T-helper 1 cell treated with Interleukin-12 subunit alpha and Interleukin-12 subunit beta and Interleukin-4 antibody, amounts not matched to agents 30 μg/mL and 1 μg/mL, for 36 hours (primary cell): ENCODE results near the gene SCIMP.

ENCODE experiments used
- H3K27ac Mint-ChIP-seq: one replicate; pipeline ENCODE4 v1.8.0; 2021; ENCODE audit warnings: mild to moderate bottlenecking, mixed read lengths
- H3K27me3 Mint-ChIP-seq: one replicate; pipeline ENCODE4 v1.8.0; 2021; ENCODE audit warnings: low read depth, mixed read lengths
- H3K36me3 Mint-ChIP-seq: one replicate; pipeline ENCODE4 v1.8.0; 2021; ENCODE audit warnings: low read depth, mixed read lengths
- H3K4me1 Mint-ChIP-seq: one replicate; pipeline ENCODE4 v1.8.0; 2021; ENCODE audit warnings: low read depth, mixed read lengths
- H3K4me3 Mint-ChIP-seq: one replicate; pipeline ENCODE4 v1.8.0; 2021; ENCODE audit warnings: mild to moderate bottlenecking, moderate library complexity, mixed read lengths
- H3K9me3 Mint-ChIP-seq: one replicate; pipeline ENCODE4 v1.8.0; 2021; ENCODE audit warnings: mixed read lengths

SCIMP gene

GRCh38 chr17:5234645-5235576 lies at the start of gene SCIMP:
TSS of gene SCIMP (minus strand) at chr17:5234860. CDS start at chr17:5234755, 105 bp downstream.
- no peak within 1 kb of the TSS for H3K27ac Mint-ChIP-seq
- no peaks in the 10 kb centered on the region for H3K9me3 Mint-ChIP-seq
- no peak within 1 kb of the TSS for H3K4me3 Mint-ChIP-seq
- no peaks in the 10 kb centered on the region for H3K27me3 Mint-ChIP-seq
- peaks cover 7% of the 10 kb centered on the region for H3K4me1 Mint-ChIP-seq
- H3K36me3 Mint-ChIP-seq, result no peaks in the 10 kb centered on the region

- H3K27me3 Mint-ChIP-seq, result no peaks in the 10 kb centered on the region
- H3K4me1 Mint-ChIP-seq, result peaks cover 26% of the 10 kb centered on the region
- H3K27ac Mint-ChIP-seq, result peak overlapping the region; percentile 8
- no peaks in the 10 kb centered on the region for H3K9me3 Mint-ChIP-seq
- H3K4me3 Mint-ChIP-seq, result peak overlapping the region; percentile 89
- peaks cover 8% of the 10 kb centered on the region for H3K36me3 Mint-ChIP-seq
These were observed 49.1 kb upstream of the SCIMP start for GRCh38 chr17:5283571-5284315.

GRCh38 chr17:5282642-5283217 lies 48.1 kb upstream of the SCIMP start:
- no peaks in the 10 kb centered on the region for H3K27me3 Mint-ChIP-seq
- peaks cover 8% of the 10 kb centered on the region for H3K36me3 Mint-ChIP-seq
- H3K9me3 Mint-ChIP-seq, result no peaks in the 10 kb centered on the region
- peak overlapping the region; percentile 84 for H3K27ac Mint-ChIP-seq
- H3K4me1 Mint-ChIP-seq, result peaks cover 23% of the 10 kb centered on the region
- peak overlapping the region; percentile 89 for H3K4me3 Mint-ChIP-seq

- peaks cover 8% of the 10 kb centered on the region for H3K36me3 Mint-ChIP-seq
- peak within 1 kb of the TSS; percentile 89 for H3K4me3 Mint-ChIP-seq
- H3K27me3 Mint-ChIP-seq, result no peaks in the 10 kb centered on the region
- no peaks in the 10 kb centered on the region for H3K9me3 Mint-ChIP-seq
- peaks cover 23% of the 10 kb centered on the region for H3K4me1 Mint-ChIP-seq
- H3K27ac Mint-ChIP-seq, result peak within 1 kb of the TSS; percentile 84
These were observed 47.4 kb upstream of the SCIMP start, which contains the start of gene RABEP1 for GRCh38 chr17:5281814-5282641. TSS of gene RABEP1 (plus strand) at chr17:5282284. CDS start at chr17:5282487, 203 bp downstream.

GRCh38 chr17:5272322-5272721 lies 37.7 kb upstream of the SCIMP start:
- Mint-ChIP-seq H3K4me3 (no peak overlapping the region), H3K36me3 (no peaks in the 10 kb centered on the region), H3K27me3 (no peaks in the 10 kb centered on the region), H3K4me1 (no peaks in the 10 kb centered on the region), H3K27ac (no peak overlapping the region), H3K9me3 (no peaks in the 10 kb centered on the region)

- H3K27me3 Mint-ChIP-seq, result no peaks in the 10 kb centered on the region
- no peak overlapping the region for H3K4me3 Mint-ChIP-seq
- no peaks in the 10 kb centered on the region for H3K9me3 Mint-ChIP-seq
- no peak overlapping the region for H3K27ac Mint-ChIP-seq
- H3K36me3 Mint-ChIP-seq, result no peaks in the 10 kb centered on the region
- no peaks in the 10 kb centered on the region for H3K4me1 Mint-ChIP-seq
These were observed 34.7 kb upstream of the SCIMP start for GRCh38 chr17:5269241-5269960.

- Mint-ChIP-seq H3K27ac (no peak overlapping the region), H3K4me3 (no peak overlapping the region), H3K4me1 (no peaks in the 10 kb centered on the region), H3K27me3 (no peaks in the 10 kb centered on the region), H3K36me3 (no peaks in the 10 kb centered on the region), H3K9me3 (no peaks in the 10 kb centered on the region)
These were observed 30.2 kb upstream of the SCIMP start for GRCh38 chr17:5264893-5265292.

GRCh38 chr17:5263441-5263840 lies 28.8 kb upstream of the SCIMP start:
- Mint-ChIP-seq H3K4me1 (no peaks in the 10 kb centered on the region), H3K27ac (no peak overlapping the region), H3K4me3 (no peak overlapping the region), H3K27me3 (no peaks in the 10 kb centered on the region), H3K9me3 (no peaks in the 10 kb centered on the region), H3K36me3 (no peaks in the 10 kb centered on the region)

- Mint-ChIP-seq H3K27me3 (no peaks in the 10 kb centered on the region), H3K4me1 (no peaks in the 10 kb centered on the region), H3K9me3 (no peaks in the 10 kb centered on the region), H3K4me3 (no peak overlapping the region), H3K27ac (no peak overlapping the region), H3K36me3 (no peaks in the 10 kb centered on the region)
These were observed 27.8 kb upstream of the SCIMP start for GRCh38 chr17:5262416-5262991.

GRCh38 chr17:5260542-5260941 lies 25.9 kb upstream of the SCIMP start:
- Mint-ChIP-seq H3K27ac (no peak overlapping the region), H3K4me3 (no peak overlapping the region), H3K9me3 (no peaks in the 10 kb centered on the region), H3K4me1 (no peaks in the 10 kb centered on the region), H3K36me3 (no peaks in the 10 kb centered on the region), H3K27me3 (no peaks in the 10 kb centered on the region)

GRCh38 chr17:5257124-5257523 lies 22.5 kb upstream of the SCIMP start:
- no peak overlapping the region for H3K4me3 Mint-ChIP-seq
- no peak overlapping the region for H3K27ac Mint-ChIP-seq
- H3K4me1 Mint-ChIP-seq, result peaks cover 6% of the 10 kb centered on the region
- no peaks in the 10 kb centered on the region for H3K9me3 Mint-ChIP-seq
- H3K36me3 Mint-ChIP-seq, result no peaks in the 10 kb centered on the region
- no peaks in the 10 kb centered on the region for H3K27me3 Mint-ChIP-seq

- Mint-ChIP-seq H3K4me3 (no peak overlapping the region), H3K36me3 (no peaks in the 10 kb centered on the region), H3K27me3 (no peaks in the 10 kb centered on the region), H3K4me1 (peaks cover 6% of the 10 kb centered on the region), H3K9me3 (no peaks in the 10 kb centered on the region), H3K27ac (no peak overlapping the region)
These were observed 20.4 kb upstream of the SCIMP start for GRCh38 chr17:5254903-5255521.

GRCh38 chr17:5254414-5254813 lies 19.8 kb upstream of the SCIMP start:
- H3K9me3 Mint-ChIP-seq, result no peaks in the 10 kb centered on the region
- H3K4me1 Mint-ChIP-seq, result peaks cover 9% of the 10 kb centered on the region
- H3K36me3 Mint-ChIP-seq, result no peaks in the 10 kb centered on the region
- H3K27me3 Mint-ChIP-seq, result no peaks in the 10 kb centered on the region
- no peak overlapping the region for H3K4me3 Mint-ChIP-seq
- H3K27ac Mint-ChIP-seq, result no peak overlapping the region
